Astrocyte (in vitro differentiated cells and primary cell): ENCODE data around the gene U2AF1L4. TPM values are rescaled to one million over a fixed set of nuclear protein-coding genes. Genes with fewer than 3 reads are reported as not detected.

ENCODE experiments used
- DNase-seq: peaks from one replicate; pipeline ENCODE4 v3.0.0-alpha.2; 2010; ENCODE audit warnings: low read depth
- FAIRE-seq: peaks from 2 replicates; lab custom pipeline; 2011; peaks lifted over from hg19 to GRCh38; lab: Jason Lieb, UNC
- H2AFZ ChIP-seq: 2 replicates; pipeline ENCODE4 v1.6.0; 2012; ENCODE audit warnings: low read depth, low read length, inconsistent platforms
- H3K27ac ChIP-seq: 2 replicates; pipeline ENCODE4 v1.5.1; 2011; ENCODE audit warnings: low read depth, low read length, inconsistent platforms
- H3K27me3 ChIP-seq: 2 replicates; pipeline ENCODE4 v1.6.0; 2011; ENCODE audit warnings: low read length, inconsistent platforms; ENCODE audit not compliant: insufficient read depth
- H3K36me3 ChIP-seq: 2 replicates; pipeline ENCODE4 v1.5.1; 2011; ENCODE audit warnings: low read length, inconsistent platforms; ENCODE audit not compliant: insufficient read depth
- H3K4me1 ChIP-seq: 2 replicates; pipeline ENCODE4 v1.5.1; 2011; ENCODE audit warnings: low read length, inconsistent platforms; ENCODE audit not compliant: insufficient read depth
- H3K4me2 ChIP-seq: 2 replicates; pipeline ENCODE4 v1.6.0; 2012; ENCODE audit warnings: low read length, inconsistent platforms
- H3K4me3 ChIP-seq: 2 replicates; pipeline ENCODE4 v1.5.1; 2011; ENCODE audit warnings: low read depth, mild to moderate bottlenecking, low read length, inconsistent platforms; ENCODE audit not compliant: insufficient read depth
- H3K79me2 ChIP-seq: 2 replicates; pipeline ENCODE4 v1.6.0; 2012; ENCODE audit warnings: mild to moderate bottlenecking, low read length, inconsistent platforms; ENCODE audit not compliant: insufficient read depth
- H3K9ac ChIP-seq: 2 replicates; pipeline ENCODE4 v1.6.0; 2012; ENCODE audit warnings: mild to moderate bottlenecking, low read length, inconsistent platforms
- H3K9me3 ChIP-seq: 2 replicates; pipeline ENCODE4 v1.5.1; 2012; ENCODE audit warnings: low read depth, mild to moderate bottlenecking, low read length, inconsistent platforms; ENCODE audit not compliant: insufficient read depth
- H4K20me1 ChIP-seq: 2 replicates; pipeline ENCODE4 v1.6.0; 2012; ENCODE audit warnings: low read length, inconsistent platforms; ENCODE audit not compliant: insufficient read depth
- H3K27ac Mint-ChIP-seq: one replicate; pipeline ENCODE4 v1.8.0; 2021; ENCODE audit warnings: mild to moderate bottlenecking, mixed read lengths; ENCODE audit not compliant: unreplicated experiment
- H3K27me3 Mint-ChIP-seq: one replicate; pipeline ENCODE4 v1.8.0; 2021; ENCODE audit warnings: low read depth, mixed read lengths; ENCODE audit not compliant: unreplicated experiment
- H3K36me3 Mint-ChIP-seq: one replicate; pipeline ENCODE4 v1.8.0; 2021; ENCODE audit warnings: low read depth, mixed read lengths; ENCODE audit not compliant: unreplicated experiment
- H3K4me1 Mint-ChIP-seq: one replicate; pipeline ENCODE4 v1.8.0; 2021; ENCODE audit warnings: low read depth, mixed read lengths; ENCODE audit not compliant: unreplicated experiment
- H3K4me3 Mint-ChIP-seq: one replicate; pipeline ENCODE4 v1.8.0; 2021; ENCODE audit warnings: mild to moderate bottlenecking, moderate library complexity, mixed read lengths; ENCODE audit not compliant: unreplicated experiment
- H3K9me3 Mint-ChIP-seq: one replicate; pipeline ENCODE4 v1.8.0; 2021; ENCODE audit warnings: mild to moderate bottlenecking, mixed read lengths; ENCODE audit not compliant: unreplicated experiment
- EZH2 ChIP-seq: IDR thresholded peaks from 2 replicates; pipeline ENCODE4 v1.6.1; 2012; ENCODE audit warnings: mild to moderate bottlenecking, low read length, inconsistent platforms; ENCODE audit not compliant: insufficient read depth
- total RNA-seq: library from RNA; stranded (reverse); gene quantifications from 2 replicates; pipeline ENCODE4 v1.2.1, GENCODE V29; 2021
- TF ChIP-seq, protein P1 (sequence below): IDR thresholded peaks from 2 replicates; pipeline ENCODE4 v1.5.1; 2011; ENCODE audit warnings: low read depth, mild to moderate bottlenecking, inconsistent platforms, low read length, moderate library complexity; ENCODE audit not compliant: insufficient read depth

U2AF1L4 gene
- total RNA-seq, 1 donor from 2014 or later, result 15.7 TPM

GRCh38 chr19:35740423-35741202, 4.6 kb downstream of the U2AF1L4 start:
- Histone ChIP-seq H3K4me3 (peak overlapping the region; percentile 73), H4K20me1 (peaks cover 14% of the 10 kb centered on the region), H3K9me3 (no peaks in the 10 kb centered on the region), H3K27ac (peak overlapping the region; percentile 16), H2AFZ (peak overlapping the region; percentile 80), H3K4me1 (peaks cover 5% of the 10 kb centered on the region), H3K36me3 (peaks cover 8% of the 10 kb centered on the region), H3K79me2 (peaks cover 2% of the 10 kb centered on the region), H3K9ac (peak overlapping the region; percentile 75), H3K27me3 (no peaks in the 10 kb centered on the region), H3K4me2 (peak overlapping the region; percentile 100)
- H3K36me3 Mint-ChIP-seq, result peaks cover 8% of the 10 kb centered on the region
- H3K27me3 Mint-ChIP-seq, result no peaks in the 10 kb centered on the region
- no peaks in the 10 kb centered on the region for H3K4me1 Mint-ChIP-seq
- H3K27ac Mint-ChIP-seq, result peak overlapping the region; percentile 18
- no peaks in the 10 kb centered on the region for H3K9me3 Mint-ChIP-seq
- DNase-seq, result peak; percentile 89
- TF ChIP-seq, protein P1, sequence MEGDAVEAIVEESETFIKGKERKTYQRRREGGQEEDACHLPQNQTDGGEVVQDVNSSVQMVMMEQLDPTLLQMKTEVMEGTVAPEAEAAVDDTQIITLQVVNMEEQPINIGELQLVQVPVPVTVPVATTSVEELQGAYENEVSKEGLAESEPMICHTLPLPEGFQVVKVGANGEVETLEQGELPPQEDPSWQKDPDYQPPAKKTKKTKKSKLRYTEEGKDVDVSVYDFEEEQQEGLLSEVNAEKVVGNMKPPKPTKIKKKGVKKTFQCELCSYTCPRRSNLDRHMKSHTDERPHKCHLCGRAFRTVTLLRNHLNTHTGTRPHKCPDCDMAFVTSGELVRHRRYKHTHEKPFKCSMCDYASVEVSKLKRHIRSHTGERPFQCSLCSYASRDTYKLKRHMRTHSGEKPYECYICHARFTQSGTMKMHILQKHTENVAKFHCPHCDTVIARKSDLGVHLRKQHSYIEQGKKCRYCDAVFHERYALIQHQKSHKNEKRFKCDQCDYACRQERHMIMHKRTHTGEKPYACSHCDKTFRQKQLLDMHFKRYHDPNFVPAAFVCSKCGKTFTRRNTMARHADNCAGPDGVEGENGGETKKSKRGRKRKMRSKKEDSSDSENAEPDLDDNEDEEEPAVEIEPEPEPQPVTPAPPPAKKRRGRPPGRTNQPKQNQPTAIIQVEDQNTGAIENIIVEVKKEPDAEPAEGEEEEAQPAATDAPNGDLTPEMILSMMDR, result no peak
- TF ChIP-seq EZH2, result no peak
- peak overlapping the region; percentile 82 for H3K4me3 Mint-ChIP-seq
- no peak for FAIRE-seq

DNA sequence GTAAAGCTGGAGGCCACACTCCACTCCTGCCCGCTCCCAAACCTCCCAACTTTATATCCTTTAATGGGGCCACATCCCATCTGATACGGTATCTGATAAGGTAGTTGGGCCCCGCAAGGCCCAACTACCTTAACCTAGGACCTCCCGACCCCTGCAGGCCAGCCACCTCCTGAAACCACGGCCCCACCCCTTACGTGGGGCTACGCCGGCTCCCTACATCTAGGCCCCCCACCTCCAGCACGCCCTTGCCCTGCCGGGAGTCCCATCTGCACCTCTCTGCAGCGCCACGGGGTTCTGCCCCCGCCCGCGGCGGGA, 5.2 kb downstream of the U2AF1L4 start:
- Mint-ChIP-seq H3K27ac (no peak overlapping the region), H3K36me3 (peaks cover 8% of the 10 kb centered on the region), H3K4me3 (peak overlapping the region; percentile 82), H3K4me1 (no peaks in the 10 kb centered on the region), H3K9me3 (no peaks in the 10 kb centered on the region), H3K27me3 (no peaks in the 10 kb centered on the region)
- peaks cover 5% of the 10 kb centered on the region for H3K4me1 ChIP-seq
- no peak for FAIRE-seq
- H2AFZ ChIP-seq, result peak overlapping the region; percentile 66
- TF ChIP-seq, protein P1, result no peak
- no peak for TF ChIP-seq EZH2
- no peaks in the 10 kb centered on the region for H3K27me3 ChIP-seq
- H3K9ac ChIP-seq, result peak overlapping the region; percentile 66
- H3K4me3 ChIP-seq, result peak overlapping the region; percentile 67
- H3K9me3 ChIP-seq, result no peaks in the 10 kb centered on the region
- H3K4me2 ChIP-seq, result peak overlapping the region; percentile 100
- DNase-seq, result no peak
- H3K36me3 ChIP-seq, result peaks cover 8% of the 10 kb centered on the region
- H3K27ac ChIP-seq, result no peak overlapping the region
- H4K20me1 ChIP-seq, result peaks cover 19% of the 10 kb centered on the region
- no peaks in the 10 kb centered on the region for H3K79me2 ChIP-seq
